Measurements from ENCODE around the gene DOCK3. TPM values are rescaled to one million over a fixed set of nuclear protein-coding genes. Genes with fewer than 3 reads are reported as not detected.
"Not testable (repeated sequence)": the region's sequence is repeated elsewhere in the genome, so short reads cannot be mapped to it uniquely, and the experiment has no call there.

DOCK3 gene
- polyA plus RNA-seq, 2 donors, result 0.93 to 2.8 TPM

DNA sequence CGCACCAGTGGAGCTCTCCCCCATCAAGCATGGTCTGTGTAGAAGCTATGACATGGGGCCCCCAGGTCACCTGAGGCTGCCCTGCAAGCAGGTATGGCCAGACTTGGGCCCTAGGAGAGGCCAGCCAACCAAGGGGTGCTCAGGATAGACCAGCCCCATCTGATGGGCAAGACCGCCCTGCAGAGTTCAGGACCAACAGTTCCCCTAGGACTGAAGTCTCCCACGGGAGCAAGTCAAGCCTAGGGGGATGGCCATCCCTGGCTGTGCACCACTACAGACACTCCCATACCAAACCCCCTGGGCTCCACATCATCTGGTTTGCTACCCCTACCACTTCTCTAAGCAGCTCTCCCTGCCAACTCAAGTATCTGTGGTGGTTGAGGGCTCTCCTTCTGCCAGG is 568.2 kb downstream of the DOCK3 start:
- Histone ChIP-seq H3K27ac (ENCODE audit: low read depth in 2 of 2, low read length in 1 of 2) (no peak overlapping the region), H3K9me3 (ENCODE audit: control insufficient read depth in 2 of 2, insufficient read depth in 1 of 2, low read depth in 1 of 2, low read length in 1 of 2) (no peaks in the 10 kb centered on the region), H3K36me3 (ENCODE audit: control insufficient read depth in 2 of 2, insufficient read depth in 2 of 2, low read length in 1 of 2) (no peaks in the 10 kb centered on the region), H3K27me3 (ENCODE audit: control insufficient read depth in 1 of 2, insufficient read depth in 2 of 2, low read length in 2 of 2) (no peaks in the 10 kb centered on the region), H3K4me1 (ENCODE audit: control insufficient read depth in 2 of 2, insufficient read depth in 2 of 2, low read length in 1 of 2) (no peaks in the 10 kb centered on the region), H3K4me3 (ENCODE audit: low read depth in 1 of 2, low read length in 2 of 2) (no peak overlapping the region)
- WGBS, 2 donors, result 56 to 62% methylated on average over 3 of the region's 3 CpGs

DNA sequence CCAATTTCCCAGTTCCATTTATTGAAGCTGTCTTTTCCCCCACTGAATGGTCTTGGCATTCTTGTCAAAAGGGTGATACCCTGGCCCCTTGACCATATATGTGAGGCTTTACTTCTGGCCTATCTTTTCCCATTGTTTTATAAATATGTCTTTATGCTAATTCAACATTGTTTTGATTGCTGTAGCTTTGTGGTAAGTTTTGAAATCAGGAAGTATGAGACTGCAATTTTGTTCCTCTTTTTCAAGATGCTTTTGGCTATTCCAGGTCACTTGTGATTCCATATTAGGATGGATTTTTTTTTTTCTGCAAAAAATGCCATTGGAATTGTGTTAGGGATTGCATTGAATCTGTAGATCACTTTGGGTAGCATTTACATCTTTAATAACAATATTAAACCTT is 569.2 kb downstream of the DOCK3 start:
- no peaks in the 10 kb centered on the region for H3K4me1 ChIP-seq (ENCODE audit: control insufficient read depth in 2 of 2, insufficient read depth in 2 of 2, low read length in 1 of 2)
- no peak overlapping the region for H3K4me3 ChIP-seq (ENCODE audit: low read depth in 1 of 2, low read length in 2 of 2)
- H3K27me3 ChIP-seq (ENCODE audit: control insufficient read depth in 1 of 2, insufficient read depth in 2 of 2, low read length in 2 of 2), result no peaks in the 10 kb centered on the region
- H3K27ac ChIP-seq (ENCODE audit: low read depth in 2 of 2, low read length in 1 of 2), result no peak overlapping the region
- H3K9me3 ChIP-seq (ENCODE audit: control insufficient read depth in 2 of 2, insufficient read depth in 1 of 2, low read depth in 1 of 2, low read length in 1 of 2), result no peaks in the 10 kb centered on the region
- H3K36me3 ChIP-seq (ENCODE audit: control insufficient read depth in 2 of 2, insufficient read depth in 2 of 2, low read length in 1 of 2), result no peaks in the 10 kb centered on the region

DNA sequence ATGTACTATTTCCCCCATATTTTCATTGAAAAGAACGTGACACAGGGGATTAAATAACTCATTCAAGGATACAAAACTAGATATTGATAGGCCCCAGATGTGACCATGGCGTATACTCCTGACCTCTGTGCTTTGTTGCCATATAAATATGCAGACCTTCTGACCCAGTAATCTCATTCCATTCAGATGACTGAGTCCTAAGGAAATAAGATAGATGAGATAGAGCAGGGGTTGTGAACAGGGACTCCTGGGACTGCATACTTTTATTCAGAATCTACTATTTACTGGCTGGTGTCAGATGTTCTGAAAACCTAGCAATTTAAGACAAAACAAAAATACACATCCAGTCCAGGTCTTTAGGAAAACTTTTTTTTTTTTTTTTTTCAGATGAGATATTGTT is 571.1 kb downstream of the DOCK3 start:
- H3K27me3 ChIP-seq (ENCODE audit: control insufficient read depth in 1 of 2, insufficient read depth in 2 of 2, low read length in 2 of 2), result no peaks in the 10 kb centered on the region
- 70 to 72% methylated on average over 2 of the region's 2 CpGs for WGBS, 2 donors
- no peaks in the 10 kb centered on the region for H3K36me3 ChIP-seq (ENCODE audit: control insufficient read depth in 2 of 2, insufficient read depth in 2 of 2, low read length in 1 of 2)
- no peak overlapping the region for H3K27ac ChIP-seq (ENCODE audit: low read depth in 2 of 2, low read length in 1 of 2)
- no peaks in the 10 kb centered on the region for H3K4me1 ChIP-seq (ENCODE audit: control insufficient read depth in 2 of 2, insufficient read depth in 2 of 2, low read length in 1 of 2)
- H3K9me3 ChIP-seq (ENCODE audit: control insufficient read depth in 2 of 2, insufficient read depth in 1 of 2, low read depth in 1 of 2, low read length in 1 of 2), result no peaks in the 10 kb centered on the region
- H3K4me3 ChIP-seq (ENCODE audit: low read depth in 1 of 2, low read length in 2 of 2), result no peak overlapping the region

- Histone ChIP-seq H3K9me3 (ENCODE audit: control insufficient read depth in 2 of 2, insufficient read depth in 1 of 2, low read depth in 1 of 2, low read length in 1 of 2) (no peaks in the 10 kb centered on the region), H3K27ac (ENCODE audit: low read depth in 2 of 2, low read length in 1 of 2) (no peak overlapping the region), H3K27me3 (ENCODE audit: control insufficient read depth in 1 of 2, insufficient read depth in 2 of 2, low read length in 2 of 2) (no peaks in the 10 kb centered on the region), H3K4me3 (ENCODE audit: low read depth in 1 of 2, low read length in 2 of 2) (no peak overlapping the region), H3K36me3 (ENCODE audit: control insufficient read depth in 2 of 2, insufficient read depth in 2 of 2, low read length in 1 of 2) (no peaks in the 10 kb centered on the region), H3K4me1 (ENCODE audit: control insufficient read depth in 2 of 2, insufficient read depth in 2 of 2, low read length in 1 of 2) (no peaks in the 10 kb centered on the region)
- 83 to 88% methylated on average over 1 of the region's 1 CpG for WGBS, 2 donors
These were observed 583.1 kb downstream of the DOCK3 start for GRCh38 chr3:51257870-51258269.

DNA sequence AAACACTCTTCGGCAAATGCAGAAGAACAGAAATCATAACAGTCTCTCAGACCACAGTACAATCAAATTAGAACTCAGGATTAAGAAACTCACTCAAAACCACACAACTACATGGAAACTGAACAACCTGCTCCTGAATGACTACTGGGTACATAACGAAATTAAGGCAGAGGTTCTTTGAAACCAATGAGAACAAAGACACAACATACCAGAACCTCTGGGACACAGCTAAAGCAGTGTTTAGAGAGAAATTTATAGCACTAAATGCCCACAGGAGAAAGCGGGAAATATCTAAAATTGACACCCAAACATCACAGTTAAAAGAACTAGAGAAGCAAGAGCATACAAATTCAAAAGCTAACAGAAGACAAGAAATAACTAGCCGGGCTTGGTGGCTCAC is 589.4 kb downstream of the DOCK3 start:
- not testable (repeated sequence) for H3K27ac ChIP-seq (ENCODE audit: low read depth in 2 of 2, low read length in 1 of 2); H3K4me1 ChIP-seq (ENCODE audit: control insufficient read depth in 2 of 2, insufficient read depth in 2 of 2, low read length in 1 of 2); H3K4me3 ChIP-seq (ENCODE audit: low read depth in 1 of 2, low read length in 2 of 2); H3K9me3 ChIP-seq (ENCODE audit: control insufficient read depth in 2 of 2, insufficient read depth in 1 of 2, low read depth in 1 of 2, low read length in 1 of 2); H3K36me3 ChIP-seq (ENCODE audit: control insufficient read depth in 2 of 2, insufficient read depth in 2 of 2, low read length in 1 of 2); H3K27me3 ChIP-seq (ENCODE audit: control insufficient read depth in 1 of 2, insufficient read depth in 2 of 2, low read length in 2 of 2)
- 88 to 92% methylated on average over 4 of the region's 4 CpGs for WGBS, 2 donors

DNA sequence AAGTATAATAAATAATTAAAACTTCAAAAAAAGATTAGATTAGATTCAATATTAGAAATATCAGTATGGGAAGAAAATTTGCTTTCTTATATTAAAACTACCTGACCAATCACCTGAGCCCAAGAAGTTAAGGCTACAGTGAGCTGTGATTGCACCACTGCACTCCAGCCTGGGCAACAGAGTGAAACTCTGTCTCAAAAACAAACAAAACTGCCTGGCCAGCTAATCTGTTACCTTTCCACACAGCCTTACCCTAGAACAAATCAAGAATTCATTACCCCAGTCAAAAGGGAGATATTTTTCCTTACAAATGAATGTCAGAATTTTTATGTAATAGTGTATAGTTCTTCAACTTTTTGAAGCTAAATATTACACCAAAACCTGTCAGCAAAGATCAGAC is 593.4 kb downstream of the DOCK3 start:
- Histone ChIP-seq H3K27me3 (ENCODE audit: control insufficient read depth in 1 of 2, insufficient read depth in 2 of 2, low read length in 2 of 2) (no peaks in the 10 kb centered on the region), H3K36me3 (ENCODE audit: control insufficient read depth in 2 of 2, insufficient read depth in 2 of 2, low read length in 1 of 2) (no peaks in the 10 kb centered on the region), H3K27ac (ENCODE audit: low read depth in 2 of 2, low read length in 1 of 2) (no peak overlapping the region), H3K4me1 (ENCODE audit: control insufficient read depth in 2 of 2, insufficient read depth in 2 of 2, low read length in 1 of 2) (no peaks in the 10 kb centered on the region), H3K9me3 (ENCODE audit: control insufficient read depth in 2 of 2, insufficient read depth in 1 of 2, low read depth in 1 of 2, low read length in 1 of 2) (no peaks in the 10 kb centered on the region), H3K4me3 (ENCODE audit: low read depth in 1 of 2, low read length in 2 of 2) (no peak overlapping the region)

- Histone ChIP-seq H3K4me1 (ENCODE audit: control insufficient read depth in 2 of 2, insufficient read depth in 2 of 2, low read length in 1 of 2) (no peaks in the 10 kb centered on the region), H3K27ac (ENCODE audit: low read depth in 2 of 2, low read length in 1 of 2) (no peak overlapping the region), H3K36me3 (ENCODE audit: control insufficient read depth in 2 of 2, insufficient read depth in 2 of 2, low read length in 1 of 2) (no peaks in the 10 kb centered on the region), H3K9me3 (ENCODE audit: control insufficient read depth in 2 of 2, insufficient read depth in 1 of 2, low read depth in 1 of 2, low read length in 1 of 2) (no peaks in the 10 kb centered on the region), H3K27me3 (ENCODE audit: control insufficient read depth in 1 of 2, insufficient read depth in 2 of 2, low read length in 2 of 2) (no peaks in the 10 kb centered on the region), H3K4me3 (ENCODE audit: low read depth in 1 of 2, low read length in 2 of 2) (no peak overlapping the region)
These were observed 594.7 kb downstream of the DOCK3 start for GRCh38 chr3:51269466-51269865.

- Histone ChIP-seq H3K9me3 (ENCODE audit: control insufficient read depth in 2 of 2, insufficient read depth in 1 of 2, low read depth in 1 of 2, low read length in 1 of 2) (no peaks in the 10 kb centered on the region), H3K4me1 (ENCODE audit: control insufficient read depth in 2 of 2, insufficient read depth in 2 of 2, low read length in 1 of 2) (no peaks in the 10 kb centered on the region), H3K27me3 (ENCODE audit: control insufficient read depth in 1 of 2, insufficient read depth in 2 of 2, low read length in 2 of 2) (no peaks in the 10 kb centered on the region), H3K36me3 (ENCODE audit: control insufficient read depth in 2 of 2, insufficient read depth in 2 of 2, low read length in 1 of 2) (no peaks in the 10 kb centered on the region), H3K27ac (ENCODE audit: low read depth in 2 of 2, low read length in 1 of 2) (no peak overlapping the region), H3K4me3 (ENCODE audit: low read depth in 1 of 2, low read length in 2 of 2) (no peak overlapping the region)
- 77% methylated on average over 3 of the region's 3 CpGs for WGBS, 2 donors
These were observed 595.8 kb downstream of the DOCK3 start for GRCh38 chr3:51270559-51270958.

- Histone ChIP-seq H3K36me3 (ENCODE audit: control insufficient read depth in 2 of 2, insufficient read depth in 2 of 2, low read length in 1 of 2) (no peaks in the 10 kb centered on the region), H3K27ac (ENCODE audit: low read depth in 2 of 2, low read length in 1 of 2) (no peak overlapping the region), H3K27me3 (ENCODE audit: control insufficient read depth in 1 of 2, insufficient read depth in 2 of 2, low read length in 2 of 2) (no peaks in the 10 kb centered on the region), H3K9me3 (ENCODE audit: control insufficient read depth in 2 of 2, insufficient read depth in 1 of 2, low read depth in 1 of 2, low read length in 1 of 2) (no peaks in the 10 kb centered on the region), H3K4me3 (ENCODE audit: low read depth in 1 of 2, low read length in 2 of 2) (no peak overlapping the region), H3K4me1 (ENCODE audit: control insufficient read depth in 2 of 2, insufficient read depth in 2 of 2, low read length in 1 of 2) (no peaks in the 10 kb centered on the region)
- 65 to 85% methylated on average over 1 of the region's 1 CpG for WGBS, 2 donors
These were observed 596.4 kb downstream of the DOCK3 start for GRCh38 chr3:51271172-51271571.

DNA sequence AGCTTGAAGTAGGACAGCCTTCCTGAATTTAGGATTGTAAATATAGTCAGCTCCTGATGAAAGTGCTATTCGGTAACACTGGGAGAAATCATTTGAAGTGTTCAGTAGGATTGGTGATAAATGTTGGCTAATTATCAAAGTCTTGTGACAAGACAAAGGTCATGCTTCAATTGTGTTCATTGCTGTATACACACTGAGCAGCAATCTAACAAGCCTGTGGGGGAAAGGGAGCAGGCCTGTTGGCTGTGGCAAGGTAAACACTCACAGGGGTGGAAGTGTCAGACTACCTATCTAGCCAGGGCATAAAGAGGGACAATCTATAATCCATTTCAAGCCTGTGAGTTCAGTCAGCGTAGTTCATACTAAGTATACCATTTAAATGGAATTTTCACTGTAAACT is 599.3 kb downstream of the DOCK3 start:
- Histone ChIP-seq H3K36me3 (ENCODE audit: control insufficient read depth in 2 of 2, insufficient read depth in 2 of 2, low read length in 1 of 2) (no peaks in the 10 kb centered on the region), H3K4me3 (ENCODE audit: low read depth in 1 of 2, low read length in 2 of 2) (no peak overlapping the region), H3K4me1 (ENCODE audit: control insufficient read depth in 2 of 2, insufficient read depth in 2 of 2, low read length in 1 of 2) (no peaks in the 10 kb centered on the region), H3K27ac (ENCODE audit: low read depth in 2 of 2, low read length in 1 of 2) (no peak overlapping the region), H3K9me3 (ENCODE audit: control insufficient read depth in 2 of 2, insufficient read depth in 1 of 2, low read depth in 1 of 2, low read length in 1 of 2) (no peaks in the 10 kb centered on the region), H3K27me3 (ENCODE audit: control insufficient read depth in 1 of 2, insufficient read depth in 2 of 2, low read length in 2 of 2) (no peaks in the 10 kb centered on the region)
- WGBS, 2 donors, result 59 to 72% methylated on average over 2 of the region's 2 CpGs

All from esophagus (tissue), 2 donors.